Measurements from ENCODE around the gene PTPRG.

Gene PTPRG

DNA sequence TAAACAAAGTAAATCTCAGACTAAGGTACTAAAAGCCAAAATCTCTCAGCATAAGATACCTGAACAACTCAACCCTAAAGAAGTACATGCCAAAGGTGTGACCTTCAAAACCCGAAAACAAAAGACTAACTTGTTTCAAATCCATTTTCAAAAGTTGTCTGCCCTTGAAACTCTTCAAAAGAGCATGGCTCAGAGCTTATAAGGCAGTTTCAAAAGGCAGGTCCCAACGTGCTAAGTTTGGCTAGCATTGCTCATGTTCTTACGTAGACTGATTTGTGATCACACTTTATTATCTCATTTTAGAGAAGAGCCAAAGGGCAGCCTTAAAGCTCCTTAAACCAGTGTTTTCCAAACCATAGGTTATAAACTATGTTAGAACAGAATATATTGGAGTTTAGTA, 699.8 kb downstream of the PTPRG start:
- no peak for DNase-seq

DNA sequence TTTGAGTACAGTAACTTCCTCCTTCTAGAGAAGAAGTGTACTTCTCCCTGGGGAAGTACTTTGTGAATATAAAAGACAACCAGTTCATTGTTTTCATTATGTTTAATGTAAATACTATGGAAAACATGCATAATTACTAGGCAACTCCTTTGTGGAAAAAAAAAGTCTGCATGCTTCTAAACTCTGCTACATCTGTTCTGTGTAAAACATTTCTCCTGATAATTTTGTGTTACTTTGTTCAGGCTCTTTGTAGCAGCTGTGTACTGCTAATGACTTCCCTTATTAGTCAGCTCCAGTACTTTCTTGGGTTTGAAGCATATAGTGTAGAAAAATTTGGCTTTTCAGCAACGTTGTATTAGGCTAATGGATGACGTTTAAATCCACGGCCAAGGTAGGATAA, 700.4 kb downstream of the PTPRG start:
- DNase-seq: no peak

DNA sequence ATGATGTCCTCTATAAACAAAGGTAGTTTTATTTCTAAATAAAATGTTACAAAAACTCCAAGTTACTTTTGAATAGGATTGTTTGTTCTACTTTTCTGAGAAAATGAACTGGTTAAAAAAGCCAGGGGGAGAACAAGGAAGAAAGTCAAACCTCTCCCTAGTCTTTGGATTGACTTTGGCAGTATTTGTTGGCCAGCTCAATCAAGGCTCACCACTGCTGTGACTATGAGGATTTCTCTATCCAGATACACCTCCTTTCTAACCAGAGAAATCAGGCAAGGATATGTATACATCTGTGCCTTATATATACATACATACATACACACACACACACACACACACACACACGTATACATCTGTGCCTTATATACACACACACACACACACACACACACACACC, 704.2 kb downstream of the PTPRG start:
- DNase-seq: no peak

DNA sequence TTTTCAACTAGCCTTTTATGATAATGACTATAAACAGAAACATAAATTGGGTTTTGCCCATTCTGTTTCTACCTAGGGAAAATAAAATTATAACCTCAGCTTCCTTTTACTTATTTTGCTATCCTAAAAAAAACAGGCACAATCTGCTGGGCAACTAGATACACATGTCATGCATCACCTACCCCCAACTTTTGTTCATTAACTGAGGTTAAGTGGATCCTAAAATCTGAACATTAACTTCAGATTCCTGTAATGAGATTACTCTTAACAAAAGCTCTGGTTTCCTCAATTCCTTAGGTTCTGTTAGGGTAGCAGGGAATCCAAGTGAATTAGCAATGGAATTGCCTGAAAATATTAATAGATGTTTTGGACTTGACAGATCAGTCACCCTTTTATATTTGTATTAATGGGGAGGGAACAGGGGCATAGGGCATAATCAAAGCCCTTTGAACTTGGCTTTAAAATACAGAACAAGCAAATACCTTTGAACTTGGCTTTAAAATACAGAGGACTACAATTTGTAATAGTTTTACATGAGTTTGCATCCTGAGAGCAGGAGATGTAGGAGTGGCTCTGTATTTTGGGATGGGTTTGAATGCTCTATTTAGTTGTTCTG, 705.4 kb downstream of the PTPRG start:
- DNase-seq: no peak

DNA sequence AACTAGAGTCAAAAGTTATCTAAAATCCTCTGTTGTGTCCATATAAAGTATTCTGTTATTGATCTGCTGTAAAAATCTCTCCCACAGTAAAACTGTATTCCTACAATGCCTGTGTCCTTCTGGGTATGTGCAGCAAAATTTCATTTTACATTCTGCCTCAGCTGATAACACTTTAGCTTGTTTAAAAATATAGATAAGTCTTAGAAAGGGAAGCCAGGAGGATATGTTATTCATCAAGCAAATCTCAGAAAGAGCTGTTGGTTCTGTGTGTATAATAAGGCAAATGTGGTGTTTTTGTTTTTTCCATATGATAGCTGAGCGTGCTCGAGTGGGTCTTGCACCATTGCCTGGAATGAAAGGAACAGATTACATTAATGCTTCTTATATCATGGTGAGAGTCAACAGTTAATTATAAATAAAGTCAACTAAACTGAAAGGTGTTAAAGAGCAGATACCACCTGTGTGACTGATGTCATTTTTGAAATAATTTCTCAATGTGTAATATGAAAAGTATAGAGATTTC, 715.3 kb downstream of the PTPRG start:
- DNase-seq: no peak

- DNase-seq: peak; percentile 81
Measured at GRCh38 chr3:62277450-62277849, 716.1 kb downstream of the PTPRG start.

GRCh38 chr3:62277986-62278385, 716.6 kb downstream of the PTPRG start:
- peak; percentile 45 for DNase-seq

GRCh38 chr3:62281726-62282125, 720.4 kb downstream of the PTPRG start:
- DNase-seq: no peak

DNA sequence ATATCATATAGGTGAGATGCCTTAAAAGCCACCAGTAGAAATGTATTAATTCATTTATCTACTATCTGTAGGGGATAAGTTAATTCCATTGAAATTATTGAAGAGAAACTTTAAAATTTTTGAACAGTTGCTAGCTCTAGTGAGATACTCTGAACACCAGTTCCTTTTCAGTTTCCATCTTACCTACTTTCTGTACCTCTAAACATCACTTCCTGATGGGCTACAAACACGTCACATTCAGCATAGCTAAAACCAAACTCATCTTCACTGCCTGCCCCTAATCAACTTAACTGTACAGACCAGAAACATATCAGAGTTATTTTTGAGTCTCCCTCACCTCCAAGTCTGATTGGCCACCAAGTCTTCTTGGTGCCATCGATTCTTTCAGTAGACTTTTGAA, 723.1 kb downstream of the PTPRG start:
- no peak for DNase-seq

- DNase-seq: no peak
Measured at GRCh38 chr3:62287392-62287927, 726.1 kb downstream of the PTPRG start.

DNA sequence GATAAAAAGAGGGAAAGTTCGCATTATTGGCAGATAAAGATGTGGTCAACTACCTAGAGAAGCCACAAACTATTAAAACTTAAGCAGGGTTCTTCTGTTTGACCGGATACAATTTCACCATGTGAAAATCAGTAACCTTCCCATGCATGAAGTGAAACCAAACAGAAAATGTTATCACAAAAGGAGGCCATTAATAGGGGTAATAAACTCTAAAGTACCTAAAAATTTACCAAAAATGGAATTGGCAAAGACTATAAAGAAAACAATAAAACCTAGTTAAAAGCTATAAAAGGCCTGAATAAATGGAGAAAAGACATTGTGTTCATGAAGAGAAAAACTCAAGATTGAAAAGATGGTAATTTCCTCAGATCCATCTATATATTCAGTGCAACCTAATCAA, 728.6 kb downstream of the PTPRG start:
- no peak for DNase-seq

DNA sequence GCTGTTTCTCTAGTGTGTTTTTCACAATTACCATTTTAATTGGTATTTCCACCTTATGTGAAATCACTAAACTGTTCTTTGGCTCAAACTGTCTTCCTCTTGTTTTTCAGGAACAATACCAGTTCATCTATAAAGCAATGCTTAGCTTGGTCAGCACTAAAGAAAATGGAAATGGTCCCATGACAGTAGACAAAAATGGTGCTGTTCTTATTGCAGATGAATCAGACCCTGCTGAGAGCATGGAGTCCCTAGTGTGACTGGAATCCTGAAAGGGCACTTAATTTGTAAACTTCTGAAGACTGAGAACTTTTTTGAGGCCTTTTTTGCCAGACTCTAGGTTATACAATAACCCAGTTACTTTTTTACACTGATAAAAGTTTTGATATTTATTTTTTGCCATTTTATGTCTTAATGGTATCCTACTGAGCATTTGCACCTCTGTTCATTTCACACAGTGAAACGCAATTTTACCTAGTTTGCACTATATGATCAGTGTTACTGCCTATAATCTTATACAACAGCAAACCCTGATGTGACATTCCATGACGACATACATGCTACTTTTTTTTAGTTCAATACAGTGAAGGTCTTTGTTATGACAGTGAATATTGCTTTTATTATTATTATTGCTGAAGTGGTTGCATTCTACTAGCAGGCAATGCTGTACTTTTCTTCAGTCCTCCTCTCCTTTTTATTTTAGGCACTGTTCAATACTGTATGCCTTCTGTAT, 731.8 kb downstream of the PTPRG start:
- no peak for DNase-seq

DNA sequence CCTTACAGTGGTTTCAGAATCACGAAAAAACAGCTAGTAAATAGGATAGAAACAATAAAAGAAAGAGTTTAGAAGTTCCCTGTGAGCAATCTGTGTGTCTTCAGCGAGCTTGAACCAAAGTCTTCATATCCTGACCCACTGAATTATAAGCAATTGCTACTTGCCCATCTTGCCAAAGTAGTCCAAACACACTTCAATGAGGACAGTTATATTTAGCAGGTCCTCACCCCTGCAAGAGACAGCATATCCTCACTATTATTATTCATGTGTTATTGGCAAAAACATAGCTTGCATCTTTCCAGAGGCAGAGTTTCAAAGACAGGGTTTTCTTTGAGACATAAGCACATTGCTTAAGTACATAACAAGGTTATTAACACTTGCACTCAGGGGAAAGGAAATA, 734.2 kb downstream of the PTPRG start:
- no peak for DNase-seq

- DNase-seq: no peak
Measured at GRCh38 chr3:62300617-62301016, 739.2 kb downstream of the PTPRG start.

DNA sequence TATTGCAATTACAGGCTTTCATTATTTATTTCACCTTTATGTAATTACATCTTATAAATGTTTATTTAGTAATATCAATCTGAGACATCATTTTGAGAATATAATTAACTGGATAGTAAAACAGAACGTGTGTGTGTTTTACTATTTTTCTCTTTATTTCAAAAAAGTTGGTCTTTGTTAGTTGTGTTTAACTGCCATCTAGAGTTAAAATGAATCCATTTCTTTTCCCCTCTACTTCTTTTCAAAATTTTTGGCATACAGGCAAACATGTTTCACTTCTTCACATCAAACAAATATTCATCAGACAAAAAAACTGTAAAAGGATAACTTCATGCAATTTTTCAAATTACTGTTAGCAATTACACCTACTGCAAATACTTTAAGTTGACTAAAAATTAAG, 750.8 kb downstream of the PTPRG start:
- DNase-seq: no peak

GRCh38 chr3:62316525-62316924, 755.2 kb downstream of the PTPRG start:
- no peak for DNase-seq

DNA sequence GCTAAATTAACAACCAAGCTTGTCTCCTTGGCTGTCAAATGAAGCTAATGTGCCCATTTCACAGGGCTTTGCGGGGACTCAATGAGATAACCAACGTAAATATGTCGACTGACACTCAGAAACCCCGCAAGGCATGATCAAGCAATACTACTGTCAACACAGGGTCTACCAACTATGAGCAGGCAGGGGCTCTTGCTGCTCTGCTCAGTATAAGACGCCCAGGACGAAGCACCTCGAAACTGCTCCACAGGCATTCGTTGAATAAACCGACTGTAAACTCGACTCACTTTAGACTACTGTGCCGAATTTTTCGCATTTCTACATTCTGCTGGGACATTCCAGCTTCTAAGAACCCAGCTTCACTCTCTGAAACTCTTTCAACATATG, 757.0 kb downstream of the PTPRG start:
- DNase-seq: no peak

DNA sequence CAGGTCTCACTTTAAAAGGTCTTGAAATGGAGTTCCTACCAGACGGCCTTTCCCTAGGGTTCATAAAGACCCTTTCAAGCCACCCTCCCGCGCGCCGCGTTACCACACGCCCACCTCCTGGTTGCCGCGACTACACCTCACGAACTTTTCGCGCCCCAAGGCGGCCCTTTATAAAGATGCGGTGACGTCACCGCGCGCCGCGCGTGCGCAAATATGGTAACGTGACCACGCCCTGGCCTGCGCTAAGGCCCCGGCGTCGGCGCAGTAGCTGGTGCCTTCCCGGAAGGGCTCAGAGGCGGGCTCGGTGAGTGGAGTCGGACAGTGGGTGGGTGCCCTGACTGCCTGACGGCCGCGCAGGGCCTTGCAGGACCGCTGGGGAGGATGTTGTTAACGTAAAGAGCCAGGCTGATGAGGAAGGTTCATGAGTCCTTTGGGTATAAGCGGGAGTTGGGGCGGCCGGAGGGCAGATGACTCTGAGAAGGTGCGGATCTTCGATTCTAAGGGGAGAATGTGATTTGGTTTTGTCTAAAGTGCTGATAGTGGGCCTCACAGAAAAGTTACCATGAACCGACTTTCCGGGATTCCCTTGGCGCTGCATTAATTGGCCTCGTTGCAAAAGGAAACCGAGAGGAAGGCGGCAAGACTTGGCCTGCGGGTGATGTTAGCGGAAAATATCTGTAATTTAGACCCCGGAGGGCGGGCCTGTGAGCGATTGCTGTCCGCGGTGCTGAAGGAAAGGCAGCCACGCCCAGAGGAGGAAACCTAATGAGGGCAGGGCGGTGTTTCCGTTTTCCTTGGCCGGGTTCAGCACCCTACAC, 757.6 kb downstream of the PTPRG start:
- peak; percentile 87 for DNase-seq

- DNase-seq: no peak
Measured at GRCh38 chr3:62319570-62320243, 758.3 kb downstream of the PTPRG start.

GRCh38 chr3:62323241-62323640, 761.9 kb downstream of the PTPRG start:
- DNase-seq: no peak

DNA sequence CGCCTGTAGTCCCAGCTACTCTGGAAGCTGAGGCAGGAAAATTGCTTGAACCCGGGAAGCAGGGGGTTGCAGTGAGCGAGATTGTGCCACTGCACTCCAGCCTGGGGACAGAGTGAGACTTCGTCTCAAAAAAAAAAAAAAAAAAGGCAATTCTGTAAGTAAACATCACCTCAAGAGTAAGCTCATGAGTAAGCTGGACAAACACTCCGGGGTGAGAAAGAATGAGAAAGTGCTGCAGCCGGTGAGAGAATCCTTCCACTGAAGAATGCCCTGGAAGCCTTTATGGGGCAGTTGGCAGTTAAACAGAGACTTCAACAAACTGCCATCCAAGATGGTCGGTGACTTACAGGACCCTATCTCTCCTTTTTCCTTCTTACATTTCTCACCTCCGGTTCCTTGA, 764.5 kb downstream of the PTPRG start:
- DNase-seq: no peak

- DNase-seq: no peak
Measured at GRCh38 chr3:62329971-62330370, 768.6 kb downstream of the PTPRG start.

- no peak for DNase-seq
Measured at GRCh38 chr3:62332017-62332416, 770.6 kb downstream of the PTPRG start.

Measured in fibroblast of upper back skin (primary cell).